Kidney tubule cell (primary cell): ENCODE measurements around the gene STXBP6.

ENCODE experiments used
- DNase-seq: peaks from one replicate; pipeline ENCODE4 v3.0.0-alpha.2; 2018; ENCODE audit warnings: low spot score

The STXBP6 gene

DNA sequence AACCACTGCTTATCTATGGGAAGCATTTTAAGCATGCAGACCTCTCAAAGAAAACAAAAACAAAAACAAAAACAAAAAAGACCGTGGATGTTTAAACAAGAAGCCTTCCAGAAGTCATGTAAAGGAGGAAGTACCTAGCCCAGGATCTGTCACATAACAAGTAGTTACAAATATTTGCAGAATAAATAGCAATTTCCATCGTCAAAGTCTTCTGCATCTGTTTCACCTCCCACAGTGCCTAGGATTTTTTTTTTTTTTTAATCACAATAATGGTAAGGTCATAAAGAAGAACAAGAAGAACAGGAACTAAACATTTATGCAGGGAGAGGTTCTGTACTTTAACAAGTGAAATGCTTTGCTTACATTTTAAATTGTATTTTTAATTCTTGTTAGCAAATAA is 2.4 kb upstream of the STXBP6 start:
- no peak for DNase-seq

DNA sequence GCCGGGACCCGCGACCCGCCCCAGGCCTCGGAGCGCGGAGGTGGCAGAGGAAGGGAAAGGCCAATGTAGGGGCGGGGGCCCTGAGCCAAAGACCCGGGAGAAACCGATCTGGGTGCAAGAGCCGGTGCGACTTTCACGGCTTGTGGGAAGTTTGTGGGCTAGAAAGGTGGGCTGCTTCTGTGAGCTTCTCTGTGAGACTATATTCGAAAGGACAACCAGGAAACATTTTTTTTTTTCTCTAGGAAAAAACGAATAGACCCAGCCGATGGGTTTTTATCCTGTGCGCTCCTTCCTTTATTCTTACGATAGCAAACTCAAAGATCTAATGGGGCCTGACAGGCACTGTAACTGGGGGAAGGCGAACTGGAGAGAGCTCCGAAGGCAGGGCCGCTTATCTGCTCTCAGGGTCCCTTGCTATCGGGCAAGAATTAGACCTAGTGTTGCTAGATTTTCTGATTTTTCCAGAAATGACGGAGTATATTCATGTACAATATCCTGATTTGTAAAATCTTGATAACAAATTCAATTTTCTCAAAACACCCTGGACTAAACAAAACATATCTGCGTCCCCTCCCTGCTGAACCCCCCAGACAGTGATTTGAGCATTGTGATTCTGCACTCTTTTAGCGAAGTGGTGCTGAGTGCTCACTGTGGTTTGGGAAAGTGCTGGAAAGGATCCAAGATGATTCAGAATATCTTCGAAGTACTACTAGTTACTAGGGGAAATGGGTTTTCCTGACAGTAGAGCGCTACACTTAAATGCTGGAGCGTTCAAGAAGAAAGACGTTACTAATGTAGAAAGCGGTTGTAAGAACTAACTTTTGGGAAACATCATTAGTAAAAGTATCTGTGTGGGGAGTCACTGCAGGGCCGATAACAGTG is 563 bp upstream of the STXBP6 start:
- DNase-seq, result peak; percentile 46

DNA sequence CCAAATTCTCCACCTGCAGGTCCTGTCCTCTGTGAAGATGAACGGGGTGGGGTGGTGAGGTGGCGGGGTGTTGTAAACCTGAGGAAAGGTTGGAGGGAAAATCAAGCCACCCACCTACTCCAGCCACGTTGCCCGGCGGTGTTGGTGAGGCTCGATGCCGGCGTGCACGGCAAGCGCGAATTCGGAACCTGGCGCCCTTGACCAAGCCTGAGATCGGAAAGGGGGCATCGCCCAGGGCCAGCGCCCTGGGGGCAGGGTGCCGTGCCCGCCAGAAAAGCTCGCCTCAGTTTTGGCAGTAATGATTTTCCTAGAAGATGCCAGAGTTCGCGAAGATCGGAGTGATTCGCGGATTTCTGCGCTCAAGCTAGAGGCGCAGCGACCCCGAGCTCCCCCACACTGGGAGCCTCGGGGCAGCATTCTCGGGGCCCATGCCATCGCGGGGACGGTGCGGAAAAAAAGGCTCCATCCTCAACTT is 817 bp downstream of the STXBP6 start:
- DNase-seq, result no peak

DNA sequence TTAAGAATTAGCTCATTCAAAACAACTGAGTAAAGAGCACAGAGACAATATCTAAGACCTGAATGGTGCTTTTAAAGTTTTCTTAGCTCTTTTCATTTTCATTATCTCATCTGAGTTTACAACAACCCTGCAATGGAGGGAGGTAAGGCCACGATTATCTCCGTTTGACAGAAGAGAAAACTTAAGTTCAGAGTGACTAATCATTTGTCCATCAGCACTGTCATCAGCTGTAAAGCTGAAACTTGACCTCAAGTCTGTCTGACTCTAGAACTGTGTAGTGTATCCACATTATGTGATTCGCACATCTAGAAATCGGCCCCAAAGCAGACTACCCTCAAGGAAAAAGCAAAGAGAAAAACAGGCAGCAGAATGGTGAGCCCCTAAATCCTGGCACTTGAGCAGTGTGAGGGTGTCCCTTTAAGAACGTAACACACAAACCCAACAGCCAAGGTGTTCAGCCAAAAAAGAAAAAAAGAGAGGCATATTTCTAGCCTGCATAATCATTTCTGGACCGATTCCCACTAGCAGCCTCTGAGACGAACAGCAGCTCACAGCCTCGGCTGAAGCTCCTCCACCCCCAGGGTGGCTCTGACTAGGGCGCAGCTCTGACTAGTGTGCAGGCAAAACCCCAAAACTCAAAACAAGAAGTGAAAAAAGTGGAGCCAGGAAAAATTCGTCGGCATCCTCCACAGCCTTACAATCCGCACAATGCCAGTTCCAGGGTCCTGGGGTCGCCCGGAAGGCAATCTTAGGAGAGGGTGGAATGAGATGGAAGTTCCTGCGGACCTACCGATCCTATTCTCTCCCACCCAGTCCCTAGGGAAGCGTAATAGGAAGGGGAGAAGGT is 1.6 kb downstream of the STXBP6 start:
- peak; percentile 30 for DNase-seq

DNA sequence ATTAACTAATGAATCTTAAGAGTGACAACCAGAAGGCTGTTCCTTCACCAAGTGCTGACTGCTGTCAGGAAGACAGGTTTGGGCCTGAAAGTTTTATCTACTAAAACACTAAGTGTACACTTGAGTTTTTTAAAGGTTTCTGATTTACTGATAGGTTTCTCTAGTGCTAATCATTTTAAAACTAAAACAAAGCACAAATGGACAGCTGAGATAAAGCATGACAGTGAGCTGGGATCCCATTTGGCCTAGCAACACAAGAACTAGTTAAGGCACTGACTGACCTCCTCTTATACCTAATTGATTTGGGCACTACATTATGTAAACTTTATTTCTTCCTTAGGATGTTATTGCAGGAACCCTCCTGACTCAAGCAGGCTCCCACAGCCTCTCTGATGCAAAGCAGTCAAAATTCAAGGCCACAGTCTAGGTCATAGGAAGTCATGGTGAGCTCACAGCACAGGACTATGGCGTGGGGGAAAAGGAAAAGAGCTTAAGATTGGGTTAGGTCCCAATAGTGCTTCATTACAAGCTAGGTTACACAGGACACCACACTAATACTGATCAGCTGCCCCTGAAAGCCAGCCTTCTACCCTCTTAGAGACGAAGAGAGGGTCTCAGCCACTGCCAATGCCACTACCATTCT is 3.5 kb downstream of the STXBP6 start:
- DNase-seq, result no peak

DNA sequence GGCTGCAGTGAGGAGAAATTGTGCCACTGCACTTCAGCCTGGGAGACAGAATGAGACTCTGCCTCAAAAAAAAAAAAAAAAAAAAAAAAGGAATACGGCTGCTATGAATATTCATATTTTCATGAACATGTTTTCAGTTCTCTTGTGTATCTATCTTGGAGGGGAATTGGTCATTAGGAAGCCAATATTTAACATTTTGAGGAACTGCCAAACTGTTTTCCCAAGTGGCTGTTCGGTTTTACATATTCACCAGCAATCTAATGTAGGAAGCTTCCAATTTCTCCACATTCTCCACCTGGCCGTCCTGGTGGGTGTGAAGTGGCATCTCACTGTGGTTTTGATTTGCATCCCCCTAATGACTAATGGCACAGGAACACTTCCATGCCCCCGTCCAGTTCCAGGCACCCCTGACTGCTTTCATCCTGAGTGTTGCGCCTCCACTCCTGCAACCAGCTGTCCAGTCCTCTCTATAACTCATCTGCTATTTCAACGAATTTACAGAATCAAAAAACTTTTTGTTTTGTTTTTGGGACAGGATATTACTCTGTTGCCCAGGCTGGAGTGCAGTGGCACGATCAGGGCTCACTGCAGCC is 5.7 kb downstream of the STXBP6 start:
- DNase-seq, result no peak

DNA sequence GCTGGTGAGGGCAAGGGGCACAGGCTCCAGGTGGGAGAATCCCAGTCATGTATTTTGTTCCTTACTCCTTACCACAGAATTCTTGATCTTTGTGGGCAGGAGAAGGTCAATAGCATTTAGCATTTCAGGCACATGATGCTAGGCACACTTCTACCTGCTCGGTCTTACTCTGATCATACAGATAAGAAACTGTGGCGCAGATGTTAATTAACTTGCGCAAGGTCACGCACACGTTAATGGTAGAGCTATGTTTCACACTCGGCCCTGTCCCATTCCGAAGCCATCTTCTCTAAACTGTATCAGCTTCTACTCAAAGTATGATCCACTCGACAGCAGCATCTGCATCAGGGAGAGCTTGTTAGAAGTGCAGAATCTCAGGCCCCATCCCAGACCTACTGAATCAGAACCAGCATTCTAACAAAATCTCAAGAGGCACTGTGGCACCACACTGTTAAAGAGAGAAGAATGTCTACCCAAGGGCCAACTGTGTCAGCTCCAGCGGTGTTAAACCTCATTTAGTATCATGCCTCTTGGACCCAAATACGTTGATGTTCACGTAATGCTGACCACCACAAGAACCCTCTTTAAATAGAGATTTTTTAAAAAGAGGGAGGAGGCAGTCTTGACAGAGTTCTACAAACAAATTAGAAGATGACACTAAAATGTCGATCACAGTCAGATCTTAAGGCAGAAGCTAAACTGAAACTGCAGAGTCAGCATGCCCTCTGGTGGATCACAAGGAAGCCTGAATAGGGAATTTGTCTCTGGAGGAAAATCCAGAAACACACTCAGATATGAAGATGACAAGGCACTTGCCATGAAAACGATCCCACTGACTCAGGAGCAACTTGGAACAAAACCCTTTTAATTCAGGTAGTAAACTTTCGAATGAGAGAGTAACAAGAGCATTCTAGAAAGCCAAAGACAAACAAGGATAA is 7.3 kb downstream of the STXBP6 start:
- peak; percentile 59 for DNase-seq

DNA sequence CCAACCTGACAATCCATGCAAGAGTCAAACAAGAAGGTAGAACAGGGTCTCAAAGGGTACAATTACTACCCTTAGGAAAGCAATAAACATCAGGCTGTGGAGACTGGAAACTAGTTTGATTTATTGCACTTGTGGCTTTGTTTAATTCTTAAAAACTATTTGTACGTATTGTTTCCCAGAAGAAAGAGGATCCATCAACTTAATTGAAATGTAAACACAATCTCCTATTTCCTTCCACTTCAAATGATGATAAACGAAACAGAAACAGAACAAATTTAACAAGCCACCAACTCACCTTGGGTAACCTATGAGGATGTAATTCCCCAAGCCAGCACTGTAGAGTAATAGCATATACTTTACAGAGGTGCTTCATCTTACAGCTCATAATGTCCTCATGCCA is 8.0 kb downstream of the STXBP6 start:
- no peak for DNase-seq

DNA sequence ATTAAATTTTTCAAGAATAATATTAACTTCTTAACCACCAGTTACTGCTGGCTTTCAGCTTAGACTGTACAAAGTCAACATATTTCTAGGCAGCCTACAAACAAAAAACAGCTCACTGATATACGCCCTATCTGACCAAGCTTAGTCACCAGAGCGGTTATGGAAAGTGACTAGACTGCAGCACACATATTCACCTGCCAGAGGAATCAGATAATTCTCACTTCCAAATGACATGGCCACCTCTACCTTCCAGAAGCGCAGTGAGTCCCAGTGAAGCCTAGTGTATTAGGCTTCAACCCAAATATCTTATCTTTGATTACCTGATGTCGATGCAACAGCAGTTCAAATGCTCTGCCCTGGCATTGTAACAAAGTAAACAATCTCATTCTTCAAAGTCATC is 8.5 kb downstream of the STXBP6 start:
- peak; percentile 14 for DNase-seq

DNA sequence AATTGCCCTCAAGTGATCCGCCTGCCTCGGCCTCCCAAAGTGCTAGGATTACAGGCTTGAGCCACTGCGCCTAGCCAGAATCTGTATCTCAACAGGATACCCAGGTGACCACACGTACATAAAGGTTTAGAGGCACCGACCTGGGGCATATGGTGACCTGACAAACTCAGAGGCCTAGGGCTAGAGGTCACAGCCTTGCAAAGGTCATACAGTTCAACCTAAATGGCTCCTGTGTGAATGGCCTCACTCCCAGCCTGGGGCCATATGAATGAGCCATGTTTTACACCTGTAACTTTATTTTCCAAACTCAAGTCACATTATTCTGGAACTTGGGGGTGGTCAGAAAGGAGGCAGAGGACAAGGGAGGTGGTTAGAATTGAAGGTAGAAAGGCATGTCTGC is 10.0 kb downstream of the STXBP6 start:
- DNase-seq, result no peak

DNA sequence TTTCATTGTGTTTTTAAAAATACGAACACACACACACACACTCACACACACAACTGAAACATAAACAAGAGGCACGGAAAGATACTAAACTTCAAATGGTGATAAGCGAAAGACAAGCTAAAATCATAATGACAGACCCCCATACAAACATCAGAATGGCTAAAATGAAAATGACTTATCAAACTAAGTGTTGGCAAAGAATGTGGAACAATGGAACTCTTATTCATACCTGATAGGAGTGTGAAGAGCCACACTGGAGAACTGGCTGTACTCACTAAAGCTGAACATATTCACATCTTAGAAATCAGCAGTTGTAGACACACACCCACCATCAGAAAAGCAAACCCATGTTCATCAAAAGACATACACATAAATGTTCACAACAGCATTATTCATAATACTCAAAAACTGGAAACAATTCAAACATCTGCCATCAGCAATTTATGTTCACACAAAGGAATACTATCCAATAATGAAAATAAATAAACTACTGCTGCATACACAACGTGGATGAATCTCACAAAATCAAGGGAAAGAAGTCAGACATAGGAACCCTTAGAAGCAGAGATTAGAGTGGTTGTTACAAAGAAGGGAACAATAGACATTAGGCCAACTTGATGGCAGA is 11.8 kb downstream of the STXBP6 start:
- DNase-seq, result no peak

DNA sequence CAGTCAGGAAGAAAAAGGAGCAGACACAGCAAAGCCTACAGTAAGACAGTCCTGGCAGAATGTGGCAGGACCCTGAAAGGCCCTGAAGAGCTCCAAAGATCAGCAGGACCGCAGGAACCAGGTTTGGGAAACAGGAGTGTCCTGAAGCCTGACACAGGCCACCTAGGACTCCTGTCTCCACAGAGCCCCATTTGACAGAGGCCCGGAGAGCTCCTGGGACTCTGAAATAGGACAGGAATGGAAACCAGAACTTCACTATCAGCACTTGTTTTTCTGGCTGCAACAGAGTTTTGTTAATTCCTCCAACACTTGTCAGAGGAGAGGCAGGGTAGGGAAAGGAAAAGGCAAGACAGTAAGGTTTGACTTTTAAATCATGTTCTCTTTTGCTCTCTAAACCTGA is 12.9 kb downstream of the STXBP6 start:
- DNase-seq, result no peak

DNA sequence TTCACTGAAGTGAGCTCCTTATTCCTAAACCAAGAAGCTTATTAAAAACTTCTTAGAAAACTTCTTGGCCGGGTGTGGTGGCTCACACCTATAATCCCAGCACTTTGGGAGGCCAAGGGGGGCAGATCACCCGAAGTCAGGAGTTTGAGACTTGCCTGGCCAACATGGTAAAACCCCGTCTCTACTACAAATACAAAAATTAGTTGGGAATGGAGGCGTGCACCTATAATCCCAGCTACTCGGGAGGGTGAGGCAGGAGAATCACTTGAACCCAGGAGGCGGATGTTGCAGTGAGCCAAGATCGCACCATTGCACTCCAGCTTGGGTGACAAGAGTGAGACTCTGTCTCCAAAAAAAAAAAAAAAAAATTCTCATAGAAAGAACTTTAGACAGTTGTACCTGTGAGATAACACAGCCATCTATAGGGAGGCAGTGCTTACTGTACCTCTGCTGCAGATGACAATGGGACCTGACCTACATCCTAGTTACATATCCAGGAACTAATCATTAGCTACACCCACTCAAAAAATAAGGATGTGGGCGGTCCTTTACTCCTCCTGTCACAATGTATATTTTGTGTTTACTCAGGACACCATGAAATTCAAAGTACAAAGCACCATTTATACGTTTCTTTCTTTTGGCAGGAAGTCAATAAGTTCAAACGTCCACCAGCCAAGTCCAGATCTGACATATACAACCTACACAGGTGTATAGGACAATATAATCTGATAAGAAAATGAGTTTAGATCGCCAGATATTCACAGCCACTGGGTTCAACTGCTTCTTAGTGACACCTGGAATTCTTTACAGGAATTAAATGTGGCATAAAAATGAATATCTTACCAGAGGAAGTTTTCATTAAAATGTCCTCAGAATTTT is 14.9 kb downstream of the STXBP6 start:
- no peak for DNase-seq

DNA sequence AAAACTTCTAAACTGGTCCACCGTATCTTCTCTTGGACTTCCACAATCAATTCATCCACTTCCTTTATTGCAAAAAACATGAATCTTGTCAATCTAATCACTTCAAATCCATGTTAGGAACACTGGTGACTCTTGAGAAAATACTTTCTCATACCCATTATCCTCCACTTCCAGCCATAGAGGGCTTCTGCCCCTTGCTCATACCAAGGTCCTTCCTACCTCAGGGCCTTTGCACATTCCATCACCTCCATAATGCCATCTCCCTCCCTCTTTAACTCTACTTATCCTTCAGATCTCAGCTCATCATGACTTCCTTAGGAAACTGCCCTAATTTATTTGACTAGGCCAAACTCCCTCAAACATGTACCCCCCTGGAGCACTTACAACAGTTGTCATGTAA is 16.6 kb downstream of the STXBP6 start:
- DNase-seq, result no peak

DNA sequence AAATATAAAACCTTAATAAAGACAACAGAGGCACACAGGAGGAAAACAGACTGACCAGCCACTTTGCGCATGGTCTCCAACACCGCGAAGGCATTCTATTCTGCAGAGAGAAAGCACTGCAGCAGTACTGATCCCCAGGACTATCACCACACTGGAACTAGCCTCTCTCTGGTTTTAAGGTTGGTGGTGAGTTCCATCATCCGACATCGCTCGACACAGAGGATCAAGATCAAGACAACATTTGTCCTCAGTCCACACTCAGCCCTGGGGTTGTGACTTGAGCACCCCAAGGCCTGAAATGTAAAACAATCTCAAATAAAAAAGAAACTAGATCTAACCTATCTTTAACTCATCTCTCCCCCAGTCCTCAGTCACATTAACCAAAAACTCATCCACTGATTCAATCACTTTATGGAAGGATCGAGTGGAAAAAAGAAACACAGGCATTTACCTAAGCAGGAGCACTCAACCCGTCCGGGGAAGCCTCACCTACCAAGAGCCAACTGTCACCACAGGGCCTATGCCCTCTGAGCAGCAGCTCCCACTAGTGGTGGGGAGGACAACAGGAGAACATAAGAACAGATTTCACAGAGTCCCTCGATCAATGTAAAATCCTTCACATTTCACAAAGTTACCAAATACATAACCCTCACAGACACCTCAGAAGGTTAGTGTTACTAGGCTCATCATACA is 17.7 kb downstream of the STXBP6 start:
- peak; percentile 13 for DNase-seq

DNA sequence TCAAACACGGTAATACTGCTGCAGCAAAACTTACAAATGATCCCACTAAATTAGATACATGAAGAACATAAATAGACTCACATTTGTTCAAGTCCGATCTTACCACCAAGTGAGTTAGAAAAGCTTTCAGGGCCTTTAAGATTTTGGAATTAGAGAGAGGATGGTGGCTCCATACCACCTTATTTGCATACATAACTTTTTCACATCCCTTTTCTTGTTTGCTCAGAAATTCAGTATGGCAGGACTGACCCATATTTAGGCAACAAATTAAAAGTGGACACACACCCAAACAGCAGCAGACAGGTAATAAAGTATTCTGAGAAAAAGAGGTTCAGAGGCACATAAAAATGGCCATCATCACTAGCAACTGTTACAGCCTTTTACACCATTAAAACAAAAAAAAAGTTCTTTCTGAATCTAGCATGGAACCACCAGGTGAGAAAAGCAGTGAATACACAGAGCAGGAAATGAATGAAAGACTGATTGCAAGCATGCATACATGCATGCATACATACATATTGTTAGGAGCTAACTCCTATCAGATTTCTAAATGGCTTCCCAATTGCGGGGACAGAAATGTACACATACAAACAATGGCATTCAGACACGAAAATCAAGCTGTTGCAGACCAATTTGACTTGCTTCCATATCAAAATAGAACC is 23.3 kb downstream of the STXBP6 start:
- no peak for DNase-seq

DNA sequence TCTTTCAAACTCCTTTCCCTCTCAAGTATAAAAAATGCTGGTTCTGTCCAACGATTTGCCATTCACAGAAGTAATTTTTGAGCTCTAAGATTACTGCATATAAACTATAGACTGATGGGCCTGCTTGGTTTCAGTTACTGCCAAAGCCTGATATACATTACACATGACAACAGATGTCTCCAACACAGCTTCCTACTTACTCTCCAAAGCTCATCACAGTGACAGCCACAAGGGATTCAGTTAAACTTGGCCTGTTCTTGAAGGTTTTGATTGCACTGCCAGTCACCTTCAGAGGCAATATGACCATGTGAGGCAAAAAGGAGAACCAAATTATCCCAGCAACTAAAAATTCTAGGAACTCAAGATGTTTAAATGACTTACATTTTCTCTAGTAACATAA is 30.1 kb downstream of the STXBP6 start:
- no peak for DNase-seq

DNA sequence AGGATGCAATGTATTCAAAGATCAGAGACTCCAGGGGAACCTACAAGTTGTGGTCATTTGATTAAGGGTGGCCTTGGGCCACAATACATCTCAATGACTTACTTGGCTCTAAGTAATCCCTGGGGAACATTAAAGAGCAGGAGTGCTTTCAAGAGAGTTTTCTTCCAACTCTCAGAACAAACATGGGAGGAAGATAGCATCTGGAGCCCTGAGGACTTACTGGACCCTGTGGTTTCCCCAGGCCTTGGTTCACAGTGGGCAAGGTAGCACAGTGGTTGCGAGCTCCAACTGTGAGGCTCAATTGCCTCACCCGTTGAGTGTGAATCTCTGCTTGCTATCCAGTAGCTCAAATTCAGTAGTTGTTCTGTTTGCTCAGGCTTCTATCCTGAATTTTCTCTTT is 32.4 kb downstream of the STXBP6 start:
- DNase-seq, result no peak
